Hepatocyte (in vitro differentiated cells): ENCODE measurements around the gene BMAL2. TPM values are rescaled to one million over a fixed set of nuclear protein-coding genes. Genes with fewer than 3 reads are reported as not detected.
A peak's percentile ranks its signal among the peaks of the same experiment; 100 is the strongest.

Experiments used
- DNase-seq: peaks from one replicate; pipeline ENCODE4 v3.0.0-alpha.2; 2016; ENCODE audit warnings: low spot score
- H2AFZ ChIP-seq: fragments of 200-600 bp; sonication (generic); 2 replicates; pipeline ENCODE4 v1.6.0; 2016; ENCODE audit warnings: antibody characterized with exemption, mild to moderate bottlenecking
- H3K27ac ChIP-seq: fragments of 200-600 bp; sonication (generic); 2 replicates; pipeline ENCODE4 v1.5.1; 2016; ENCODE audit warnings: mild to moderate bottlenecking
- H3K27me3 ChIP-seq: fragments of 200-600 bp; sonication (generic); 2 replicates; pipeline ENCODE4 v1.6.1; 2016
- H3K36me3 ChIP-seq: fragments of 200-600 bp; sonication (generic); replicated peaks from 2 replicates; pipeline ENCODE4 v1.5.1; 2016; ENCODE audit warnings: low read depth; ENCODE audit not compliant: insufficient read depth
- H3K4me1 ChIP-seq: fragments of 200-600 bp; sonication (generic); 2 replicates; pipeline ENCODE4 v1.5.1; 2016; ENCODE audit warnings: mild to moderate bottlenecking, moderate library complexity; ENCODE audit not compliant: insufficient read depth
- H3K4me2 ChIP-seq: fragments of 200-600 bp; sonication (generic); 2 replicates; pipeline ENCODE4 v1.6.0; 2016
- H3K4me3 ChIP-seq: fragments of 200-600 bp; sonication (generic); 2 replicates; pipeline ENCODE4 v1.5.1; 2016; ENCODE audit warnings: mild to moderate bottlenecking
- H3K79me2 ChIP-seq: fragments of 200-600 bp; sonication (generic); 2 replicates; pipeline ENCODE4 v1.6.0; 2017; ENCODE audit warnings: mild to moderate bottlenecking
- H3K9me2 ChIP-seq: fragments of 200-600 bp; sonication (generic); replicated peaks from 2 replicates; pipeline ENCODE4 v1.6.0; 2017; ENCODE audit warnings: mild to moderate bottlenecking; ENCODE audit not compliant: insufficient read depth
- H3K9me3 ChIP-seq: fragments of 200-600 bp; sonication (generic); 2 replicates; pipeline ENCODE4 v1.5.1; 2016; ENCODE audit warnings: low read depth, mild to moderate bottlenecking
- H4K20me1 ChIP-seq: fragments of 200-600 bp; sonication (generic); 2 replicates; pipeline ENCODE4 v1.6.0; 2016; ENCODE audit warnings: mild to moderate bottlenecking; ENCODE audit not compliant: insufficient read depth, poor library complexity, severe bottlenecking
- CTCF ChIP-seq: fragments of 200-600 bp; sonication (generic); IDR thresholded peaks from 2 replicates; pipeline ENCODE4 v1.5.1; 2016; ENCODE audit warnings: antibody characterized with exemption, mild to moderate bottlenecking; ENCODE audit not compliant: poor library complexity
- EZH2 ChIP-seq: fragments of 200-600 bp; sonication (generic); IDR thresholded peaks from 2 replicates; pipeline ENCODE4 v1.6.1; 2016; ENCODE audit warnings: antibody characterized with exemption, mild to moderate bottlenecking, borderline replicate concordance
- EZH2phosphoT487 ChIP-seq: fragments of 200-600 bp; sonication (generic); IDR thresholded peaks from one replicate; pipeline ENCODE4 v1.6.1; 2018; ENCODE audit warnings: antibody characterized with exemption, mild to moderate bottlenecking, low read depth, moderate library complexity; ENCODE audit not compliant: unreplicated experiment, severe bottlenecking
- WGBS: methylation state at CpG from one replicate; pipeline ENCODE4 v1.1.6; 2016; ENCODE audit warnings: low lambda C conversion rate; ENCODE audit errors: missing lambda C conversion rate; 5-methylcytosine and 5-hydroxymethylcytosine counted together
- polyA plus RNA-seq: library from polyadenylated mRNA; unstranded; fragments of >200 nt; fragmentation: Nextera tagmentation; extraction: Ambion mirVana; gene quantifications from 2 replicates; pipeline ENCODE4 v1.2.1, GENCODE V29; 2016
- total RNA-seq: library from RNA; depleted of rRNA; stranded (reverse); fragments of >200 nt; gene quantifications from 2 replicates; pipeline ENCODE4 v1.2.3, GENCODE V29; 2014

BMAL2 gene
- total and polyA plus RNA-seq, 2 experiments from 2014 or later = 1.1 to 5.2 TPM

DNA sequence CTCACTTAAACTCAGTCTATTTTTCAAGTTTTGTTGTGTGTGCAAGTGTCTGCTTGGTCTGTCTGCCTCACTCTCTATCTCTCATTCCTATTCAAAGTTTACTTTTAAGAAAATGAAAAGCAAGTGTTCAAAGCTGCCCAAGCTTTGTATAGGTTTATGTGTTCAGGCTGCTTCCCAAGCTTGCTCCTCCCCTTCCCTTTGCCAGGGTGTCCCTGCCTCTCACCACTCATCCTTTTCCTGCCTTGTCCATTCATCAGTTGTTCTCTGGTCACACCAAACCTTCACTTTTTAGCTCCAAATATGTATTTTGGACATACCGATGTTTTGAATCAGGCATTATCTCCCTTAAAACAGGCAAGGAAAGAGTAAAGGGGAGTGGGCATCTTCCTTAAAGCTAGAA is 47.2 kb upstream of the BMAL2 start:
- no peak overlapping the region for H3K4me2 ChIP-seq
- no peaks in the 10 kb centered on the region for H3K9me3 ChIP-seq
- H4K20me1 ChIP-seq = peaks cover 4% of the 10 kb centered on the region
- H3K9me2 ChIP-seq = no peaks in the 10 kb centered on the region
- no peak for TF ChIP-seq CTCF
- TF ChIP-seq EZH2 = no peak
- TF ChIP-seq EZH2phosphoT487 = no peak
- no peak overlapping the region for H3K4me3 ChIP-seq
- H3K79me2 ChIP-seq = peaks cover 39% of the 10 kb centered on the region
- no peak for DNase-seq
- whole genome bisulfite sequencing = 73% methylated on average over 1 of the region's 1 CpG
- no peaks in the 10 kb centered on the region for H3K36me3 ChIP-seq
- H3K27me3 ChIP-seq = no peaks in the 10 kb centered on the region
- H2AFZ ChIP-seq = no peak overlapping the region
- peaks cover 15% of the 10 kb centered on the region for H3K4me1 ChIP-seq
- peak overlapping the region; percentile 19 for H3K27ac ChIP-seq

- Histone ChIP-seq H4K20me1 (peaks cover 5% of the 10 kb centered on the region), H3K27me3 (no peaks in the 10 kb centered on the region), H3K4me3 (no peak overlapping the region), H3K79me2 (peaks cover 33% of the 10 kb centered on the region), H3K36me3 (no peaks in the 10 kb centered on the region), H3K27ac (no peak overlapping the region), H3K4me2 (no peak overlapping the region), H3K4me1 (peaks cover 15% of the 10 kb centered on the region), H3K9me3 (no peaks in the 10 kb centered on the region), H2AFZ (no peak overlapping the region), H3K9me2 (no peaks in the 10 kb centered on the region)
- DNase-seq = no peak
- no peak for TF ChIP-seq CTCF
- no peak for TF ChIP-seq EZH2
- no peak for TF ChIP-seq EZH2phosphoT487
- 87% methylated on average over 3 of the region's 3 CpGs for WGBS
Measured at GRCh38 chr12:27289414-27289813, 43.2 kb upstream of the BMAL2 start.

DNA sequence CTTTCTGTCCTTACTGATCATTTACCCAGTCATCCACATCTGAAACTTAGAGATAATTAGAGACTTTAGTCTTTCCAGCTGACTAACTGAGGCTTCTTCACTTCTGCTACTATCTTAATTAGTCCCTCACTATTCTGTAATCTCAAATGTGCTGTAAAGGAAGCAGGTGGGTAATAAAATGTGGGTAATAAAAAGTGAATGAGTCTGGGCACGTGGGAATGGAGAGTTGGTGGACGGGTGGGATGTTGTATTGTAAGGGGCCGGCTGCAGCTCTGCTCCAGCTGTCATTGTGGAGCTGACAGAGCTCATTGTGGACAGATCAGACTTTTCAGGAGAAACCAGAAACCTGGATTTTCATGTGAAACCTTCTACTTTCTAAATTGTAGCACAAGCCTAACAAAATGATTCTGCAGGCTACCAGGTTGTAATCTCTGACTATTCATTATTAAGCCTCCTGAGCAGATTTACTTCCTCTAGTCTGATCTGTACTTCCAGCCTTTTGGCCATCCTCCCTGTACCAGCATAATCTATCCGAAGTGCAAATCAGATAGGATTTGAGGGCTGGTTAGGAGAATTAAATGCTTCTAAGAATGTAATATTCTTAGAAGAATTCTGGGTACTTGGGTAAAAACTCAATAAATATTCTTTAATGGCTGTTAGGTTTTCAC is 42.0 kb upstream of the BMAL2 start:
- no peak for DNase-seq
- peaks cover 40% of the 10 kb centered on the region for H3K79me2 ChIP-seq
- 50% methylated on average over 4 of the region's 4 CpGs for WGBS
- no peak overlapping the region for H3K4me3 ChIP-seq
- no peak for TF ChIP-seq CTCF
- TF ChIP-seq EZH2 = no peak
- no peak for TF ChIP-seq EZH2phosphoT487
- no peaks in the 10 kb centered on the region for H3K9me2 ChIP-seq
- H3K36me3 ChIP-seq = no peaks in the 10 kb centered on the region
- no peak overlapping the region for H3K27ac ChIP-seq
- H3K9me3 ChIP-seq = no peaks in the 10 kb centered on the region
- H3K27me3 ChIP-seq = no peaks in the 10 kb centered on the region
- H3K4me1 ChIP-seq = peaks cover 12% of the 10 kb centered on the region
- peaks cover 5% of the 10 kb centered on the region for H4K20me1 ChIP-seq
- no peak overlapping the region for H2AFZ ChIP-seq
- H3K4me2 ChIP-seq = no peak overlapping the region
